Upper lobe of left lung (tissue), 4 donors: Measurements from ENCODE around the gene ITGA1.

Experiments used
- CTCF ChIP-seq, 6 experiments: fragments of 450-650 bp in 4 of 6; fragments of 200-600 bp in 2 of 6; sonication (generic) in 2 of 6; IDR thresholded peaks; one replicate each; pipeline ENCODE4 v1.5.1; 2016 to 2019; ENCODE audit warnings: antibody characterized with exemption in 6 of 6
- POLR2A ChIP-seq, 4 donors: fragments of 450-650 bp; IDR thresholded peaks; one replicate each; pipeline ENCODE4 v1.5.1; 2016 to 2017; ENCODE audit warnings: antibody characterized with exemption in 4 of 4, mild to moderate bottlenecking in 2 of 4
- POLR2AphosphoS5 ChIP-seq, 2 donors: sonication (generic); formaldehyde crosslinking; IDR thresholded peaks; one replicate each; pipeline ENCODE4 v1.5.1; 2017; ENCODE audit warnings: antibody characterized with exemption in 2 of 2

- TF ChIP-seq CTCF (IDR thresholded peaks at IDR 0.05) (no peak), POLR2AphosphoS5 (IDR thresholded peaks at IDR 0.05) (no peak), POLR2A (IDR thresholded peaks at IDR 0.05) (no peak)
Observed at GRCh38 chr5:52758014-52758413, 29.7 kb upstream of the ITGA1 start.
